Measurements from ENCODE around the gene DAAM1. TPM values are rescaled to one million over a fixed set of nuclear protein-coding genes. Genes with fewer than 3 reads are reported as not detected.

DAAM1 gene
- polyA plus RNA-seq, 2 of the 4 experiments (the other 2 are of a cell fraction) = 6.8 to 10.8 TPM

DNA sequence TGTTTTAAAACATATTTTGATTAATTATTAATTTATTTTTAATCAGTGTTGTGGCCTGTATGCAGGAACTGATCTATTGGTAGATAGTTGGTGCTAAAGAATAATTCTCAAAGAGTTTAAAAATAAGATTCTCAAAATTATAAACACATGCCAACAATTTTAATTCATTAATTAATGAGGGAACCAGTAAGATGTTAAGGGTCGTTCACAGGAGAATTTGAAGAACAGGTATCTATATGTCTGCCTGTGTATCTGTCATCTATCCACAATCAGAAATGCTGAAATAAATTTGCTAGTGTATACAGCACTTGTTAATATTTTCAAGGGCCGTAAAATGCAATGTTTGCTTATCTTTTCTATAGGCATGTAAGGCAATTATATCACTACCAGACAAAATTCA, 18.4 kb downstream of the DAAM1 start:
- WGBS (ENCODE audit: missing lambda C conversion rate) = 87% methylated on average over 2 of the region's 2 CpGs
- no peak overlapping the region for H3K27ac ChIP-seq
- ChIA-PET CTCF (interaction anchor here (1.6 kb wide), 1 partner anchor 370 kb away, joined by 3 read pairs; the partner anchor contains the start of gene CCDC175), POLR2A (no interaction called here)
- no peaks in the 10 kb centered on the region for H3K9me3 ChIP-seq
- DNase-seq (ENCODE audit: low read depth in 1 of 2, low spot score in 1 of 2) (no peak), FAIRE-seq (no peak), ATAC-seq (no peak)
- no peak overlapping the region for H3K4me2 ChIP-seq
- TF ChIP-seq NFE2L2 (conservative IDR thresholded peaks at IDR 0.05; ENCODE audit: low read length) = no peak
- no peak for TF ChIP-seq MAZ (IDR thresholded peaks at IDR 0.05; ENCODE audit: borderline replicate concordance, low read depth, low read length)
- H3K4me3 ChIP-seq = no peak overlapping the region
- no peaks in the 10 kb centered on the region for H3K4me1 ChIP-seq

DNA sequence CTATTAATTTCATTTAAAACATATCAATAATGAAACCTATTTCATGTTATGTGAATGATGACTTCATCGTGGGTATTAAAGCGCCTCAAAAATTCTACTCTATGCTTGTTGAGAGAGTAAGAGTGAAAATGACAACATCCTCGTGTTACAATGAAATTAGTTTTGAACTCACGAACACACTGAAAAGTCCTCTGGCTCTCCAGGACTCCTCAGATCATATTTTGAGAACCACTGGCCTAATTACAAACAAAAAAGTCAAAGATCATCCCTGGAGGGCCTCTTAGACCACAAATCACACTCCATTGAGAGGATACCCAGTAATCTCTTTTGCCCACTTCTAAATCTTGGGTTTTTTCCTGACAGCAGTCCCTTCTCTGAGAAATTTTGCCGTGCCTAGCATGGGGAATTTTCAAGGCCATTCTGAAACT, 19.1 kb downstream of the DAAM1 start:
- no peak for DNase-seq (ENCODE audit: low read depth in 1 of 2, low spot score in 1 of 2)
- H3K4me2 ChIP-seq = no peak overlapping the region
- no peaks in the 10 kb centered on the region for H3K4me1 ChIP-seq
- FAIRE-seq = no peak
- no peak overlapping the region for H3K27ac ChIP-seq
- TF ChIP-seq, protein P1, sequence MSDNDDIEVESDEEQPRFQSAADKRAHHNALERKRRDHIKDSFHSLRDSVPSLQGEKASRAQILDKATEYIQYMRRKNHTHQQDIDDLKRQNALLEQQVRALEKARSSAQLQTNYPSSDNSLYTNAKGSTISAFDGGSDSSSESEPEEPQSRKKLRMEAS (IDR thresholded peaks at IDR 0.05) = no peak
- TF ChIP-seq JUNB (IDR thresholded peaks at IDR 0.05) (no peak), HOXB13 (CRISPR knock-in tag; IDR thresholded peaks at IDR 0.05; ENCODE audit: low read depth) (no peak)
- H3K9me3 ChIP-seq = no peaks in the 10 kb centered on the region
- ATAC-seq = no peak
- 87% methylated on average over 5 of the region's 5 CpGs for WGBS (ENCODE audit: missing lambda C conversion rate)
- CTCF ChIA-PET = interaction anchor here (1.6 kb wide), 1 partner anchor 369 kb away, joined by 3 read pairs; the partner anchor contains the start of gene CCDC175
- POLR2A ChIA-PET = no interaction called here
- no peak overlapping the region for H3K4me3 ChIP-seq

DNA sequence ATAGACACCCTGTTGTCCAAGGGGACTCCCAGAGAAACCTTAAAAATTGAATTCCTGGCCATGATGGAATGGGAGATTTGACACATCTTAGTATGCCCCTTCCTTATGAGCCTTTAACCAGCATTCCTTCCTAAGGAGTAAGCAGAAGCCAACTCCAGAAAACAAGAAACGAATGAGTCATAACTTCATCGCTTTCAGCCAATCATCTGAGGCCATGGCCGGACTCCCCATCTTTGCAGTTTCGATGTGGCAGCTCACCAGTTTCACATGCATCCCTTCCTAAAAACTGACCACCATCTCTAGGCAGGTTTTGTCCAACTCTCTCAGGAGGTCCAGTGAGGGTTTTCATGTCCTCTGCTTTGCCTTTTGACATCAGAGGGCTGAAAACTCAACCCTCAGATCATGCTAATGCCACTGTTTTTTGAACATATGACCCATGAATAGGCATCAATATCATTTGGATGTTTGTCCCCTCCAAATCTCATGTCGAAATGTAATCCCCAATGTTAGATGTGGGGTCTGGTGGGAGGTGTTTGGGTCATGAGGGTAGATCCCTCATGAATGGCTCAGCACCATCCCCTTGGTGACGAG, 19.9 kb downstream of the DAAM1 start:
- Histone ChIP-seq H3K4me2 (no peak overlapping the region), H3K9me3 (no peaks in the 10 kb centered on the region), H3K4me3 (no peak overlapping the region), H3K27ac (no peak overlapping the region), H3K4me1 (no peaks in the 10 kb centered on the region)
- CTCF ChIA-PET = no interaction called here
- TF ChIP-seq FOXS1 (CRISPR knock-in tag; IDR thresholded peaks at IDR 0.05) = no peak
- TF ChIP-seq, protein P2, sequence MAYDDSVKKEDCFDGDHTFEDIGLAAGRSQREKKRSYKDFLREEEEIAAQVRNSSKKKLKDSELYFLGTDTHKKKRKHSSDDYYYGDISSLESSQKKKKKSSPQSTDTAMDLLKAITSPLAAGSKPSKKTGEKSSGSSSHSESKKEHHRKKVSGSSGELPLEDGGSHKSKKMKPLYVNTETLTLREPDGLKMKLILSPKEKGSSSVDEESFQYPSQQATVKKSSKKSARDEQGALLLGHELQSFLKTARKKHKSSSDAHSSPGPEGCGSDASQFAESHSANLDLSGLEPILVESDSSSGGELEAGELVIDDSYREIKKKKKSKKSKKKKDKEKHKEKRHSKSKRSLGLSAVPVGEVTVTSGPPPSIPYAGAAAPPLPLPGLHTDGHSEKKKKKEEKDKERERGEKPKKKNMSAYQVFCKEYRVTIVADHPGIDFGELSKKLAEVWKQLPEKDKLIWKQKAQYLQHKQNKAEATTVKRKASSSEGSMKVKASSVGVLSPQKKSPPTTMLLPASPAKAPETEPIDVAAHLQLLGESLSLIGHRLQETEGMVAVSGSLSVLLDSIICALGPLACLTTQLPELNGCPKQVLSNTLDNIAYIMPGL (CRISPR knock-in tag; IDR thresholded peaks at IDR 0.05; ENCODE audit: borderline replicate concordance) = no peak
- TF ChIP-seq FOSL2 (IDR thresholded peaks at IDR 0.05) = no peak
- TF ChIP-seq FOSL2 (CRISPR knock-in tag; IDR thresholded peaks at IDR 0.05) = peak; percentile 26; the same call in 1 of the 2 replicates
- WGBS (ENCODE audit: missing lambda C conversion rate) = 72% methylated on average over 6 of the region's 6 CpGs
- POLR2A ChIA-PET = no interaction called here
- ATAC-seq = no peak; a peak in 1 of 6 replicates
- FAIRE-seq = no peak
- DNase-seq (ENCODE audit: low read depth in 1 of 2, low spot score in 1 of 2) = no peak

DNA sequence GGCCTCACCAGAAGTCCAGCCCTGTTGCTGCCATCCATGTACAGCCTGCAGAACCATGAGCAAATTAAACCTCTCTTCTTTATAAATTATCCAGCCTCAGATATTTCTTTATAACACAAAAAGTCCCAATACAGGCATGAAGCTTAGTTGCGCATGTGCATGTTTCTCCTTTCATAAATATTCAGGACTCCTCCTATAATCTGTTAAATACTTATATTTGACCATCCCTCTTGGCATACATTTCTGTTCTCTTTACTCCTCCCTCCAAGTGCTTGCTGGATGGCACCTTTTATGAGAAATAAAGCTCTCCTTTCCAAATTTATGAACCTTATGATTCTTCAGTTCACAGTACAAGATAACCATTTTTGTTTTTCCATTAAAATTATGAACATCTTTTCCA, 20.5 kb downstream of the DAAM1 start:
- Histone ChIP-seq H3K4me1 (no peaks in the 10 kb centered on the region), H3K4me2 (no peak overlapping the region), H3K27ac (no peak overlapping the region), H3K4me3 (no peak overlapping the region), H3K9me3 (no peaks in the 10 kb centered on the region)
- FAIRE-seq (no peak), ATAC-seq (no peak), DNase-seq (ENCODE audit: low read depth in 1 of 2, low spot score in 1 of 2) (no peak)
- ChIA-PET CTCF (interaction anchor here (1.2 kb wide), 1 partner anchor 20 kb away, joined by 3 read pairs; no protein-coding TSS in a partner anchor), POLR2A (no interaction called here)
- 100% methylated on average over 1 of the region's 1 CpG for WGBS (ENCODE audit: missing lambda C conversion rate)
- TF ChIP-seq, protein P2 (CRISPR knock-in tag; IDR thresholded peaks at IDR 0.05; ENCODE audit: borderline replicate concordance) = no peak
- TF ChIP-seq GATA3 (IDR thresholded peaks at IDR 0.05; ENCODE audit: borderline replicate concordance) (no peak), KDM5A (IDR thresholded peaks at IDR 0.05) (no peak), FOSB (CRISPR knock-in tag; IDR thresholded peaks at IDR 0.05) (no peak), RFX5 (IDR thresholded peaks at IDR 0.05) (no peak), CEBPB (IDR thresholded peaks at IDR 0.05) (no peak), KDM1A (IDR thresholded peaks at IDR 0.05; ENCODE audit: low read depth) (no peak), NR3C1 (IDR thresholded peaks at IDR 0.05) (no peak), HOXB13 (CRISPR knock-in tag; IDR thresholded peaks at IDR 0.05; ENCODE audit: low read depth) (no peak), TP53 (CRISPR knock-in tag; IDR thresholded peaks at IDR 0.05) (no peak), CHD4 (IDR thresholded peaks at IDR 0.05; ENCODE audit: borderline replicate concordance) (no peak)
- TF ChIP-seq, protein P3, sequence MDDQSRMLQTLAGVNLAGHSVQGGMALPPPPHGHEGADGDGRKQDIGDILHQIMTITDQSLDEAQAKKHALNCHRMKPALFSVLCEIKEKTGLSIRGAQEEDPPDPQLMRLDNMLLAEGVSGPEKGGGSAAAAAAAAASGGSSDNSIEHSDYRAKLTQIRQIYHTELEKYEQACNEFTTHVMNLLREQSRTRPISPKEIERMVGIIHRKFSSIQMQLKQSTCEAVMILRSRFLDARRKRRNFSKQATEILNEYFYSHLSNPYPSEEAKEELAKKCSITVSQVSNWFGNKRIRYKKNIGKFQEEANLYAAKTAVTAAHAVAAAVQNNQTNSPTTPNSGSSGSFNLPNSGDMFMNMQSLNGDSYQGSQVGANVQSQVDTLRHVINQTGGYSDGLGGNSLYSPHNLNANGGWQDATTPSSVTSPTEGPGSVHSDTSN (IDR thresholded peaks at IDR 0.05) = no peak
- TF ChIP-seq, protein P4, sequence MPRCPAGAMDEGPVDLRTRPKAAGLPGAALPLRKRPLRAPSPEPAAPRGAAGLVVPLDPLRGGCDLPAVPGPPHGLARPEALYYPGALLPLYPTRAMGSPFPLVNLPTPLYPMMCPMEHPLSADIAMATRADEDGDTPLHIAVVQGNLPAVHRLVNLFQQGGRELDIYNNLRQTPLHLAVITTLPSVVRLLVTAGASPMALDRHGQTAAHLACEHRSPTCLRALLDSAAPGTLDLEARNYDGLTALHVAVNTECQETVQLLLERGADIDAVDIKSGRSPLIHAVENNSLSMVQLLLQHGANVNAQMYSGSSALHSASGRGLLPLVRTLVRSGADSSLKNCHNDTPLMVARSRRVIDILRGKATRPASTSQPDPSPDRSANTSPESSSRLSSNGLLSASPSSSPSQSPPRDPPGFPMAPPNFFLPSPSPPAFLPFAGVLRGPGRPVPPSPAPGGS (IDR thresholded peaks at IDR 0.05) = no peak

Measured in A549 (cell line).